ENCODE measurements around the gene KIF6.

The KIF6 gene

GRCh38 chr6:39320363-39320984 lies 404.7 kb downstream of the KIF6 start:
- H3K79me2 ChIP-seq (ENCODE audit: low read length): no peaks in the 10 kb centered on the region
- H3K9ac ChIP-seq (ENCODE audit: low read length): no peak overlapping the region
- H3K9me2 ChIP-seq (replicated peaks; ENCODE audit: insufficient read depth, low read length): no peaks in the 10 kb centered on the region
- H4K20me1 ChIP-seq (ENCODE audit: insufficient read depth, low read length): no peaks in the 10 kb centered on the region
- H3K27ac ChIP-seq (ENCODE audit: low read length): no peak overlapping the region
- no peak overlapping the region for H3K4me3 ChIP-seq (ENCODE audit: low read length)
- no peaks in the 10 kb centered on the region for H3K36me3 ChIP-seq (replicated peaks; ENCODE audit: insufficient read depth, low read length)
- no peaks in the 10 kb centered on the region for H3K27me3 ChIP-seq (replicated peaks; ENCODE audit: insufficient read depth, low read length)
- H3K4me2 ChIP-seq (ENCODE audit: low read depth, low read length): no peak overlapping the region
- H3K4me1 ChIP-seq (ENCODE audit: low read length): no peaks in the 10 kb centered on the region
- no peaks in the 10 kb centered on the region for H3K9me3 ChIP-seq (replicated peaks; ENCODE audit: insufficient read depth, low read length)
- H3F3A ChIP-seq (ENCODE audit: insufficient read depth, low read length): no peaks in the 10 kb centered on the region
- TF ChIP-seq EZH2phosphoT487 (IDR thresholded peaks at IDR 0.05; ENCODE audit: low read length) (no peak), EZH2 (optimal IDR thresholded peaks at IDR 0.05; ENCODE audit: low read depth, low read length) (no peak)
- TF ChIP-seq, protein P1, sequence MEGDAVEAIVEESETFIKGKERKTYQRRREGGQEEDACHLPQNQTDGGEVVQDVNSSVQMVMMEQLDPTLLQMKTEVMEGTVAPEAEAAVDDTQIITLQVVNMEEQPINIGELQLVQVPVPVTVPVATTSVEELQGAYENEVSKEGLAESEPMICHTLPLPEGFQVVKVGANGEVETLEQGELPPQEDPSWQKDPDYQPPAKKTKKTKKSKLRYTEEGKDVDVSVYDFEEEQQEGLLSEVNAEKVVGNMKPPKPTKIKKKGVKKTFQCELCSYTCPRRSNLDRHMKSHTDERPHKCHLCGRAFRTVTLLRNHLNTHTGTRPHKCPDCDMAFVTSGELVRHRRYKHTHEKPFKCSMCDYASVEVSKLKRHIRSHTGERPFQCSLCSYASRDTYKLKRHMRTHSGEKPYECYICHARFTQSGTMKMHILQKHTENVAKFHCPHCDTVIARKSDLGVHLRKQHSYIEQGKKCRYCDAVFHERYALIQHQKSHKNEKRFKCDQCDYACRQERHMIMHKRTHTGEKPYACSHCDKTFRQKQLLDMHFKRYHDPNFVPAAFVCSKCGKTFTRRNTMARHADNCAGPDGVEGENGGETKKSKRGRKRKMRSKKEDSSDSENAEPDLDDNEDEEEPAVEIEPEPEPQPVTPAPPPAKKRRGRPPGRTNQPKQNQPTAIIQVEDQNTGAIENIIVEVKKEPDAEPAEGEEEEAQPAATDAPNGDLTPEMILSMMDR (IDR thresholded peaks at IDR 0.05; ENCODE audit: low read length): no peak
- DNase-seq: no peak
- H2AFZ ChIP-seq (ENCODE audit: low read length): no peak overlapping the region

DNA sequence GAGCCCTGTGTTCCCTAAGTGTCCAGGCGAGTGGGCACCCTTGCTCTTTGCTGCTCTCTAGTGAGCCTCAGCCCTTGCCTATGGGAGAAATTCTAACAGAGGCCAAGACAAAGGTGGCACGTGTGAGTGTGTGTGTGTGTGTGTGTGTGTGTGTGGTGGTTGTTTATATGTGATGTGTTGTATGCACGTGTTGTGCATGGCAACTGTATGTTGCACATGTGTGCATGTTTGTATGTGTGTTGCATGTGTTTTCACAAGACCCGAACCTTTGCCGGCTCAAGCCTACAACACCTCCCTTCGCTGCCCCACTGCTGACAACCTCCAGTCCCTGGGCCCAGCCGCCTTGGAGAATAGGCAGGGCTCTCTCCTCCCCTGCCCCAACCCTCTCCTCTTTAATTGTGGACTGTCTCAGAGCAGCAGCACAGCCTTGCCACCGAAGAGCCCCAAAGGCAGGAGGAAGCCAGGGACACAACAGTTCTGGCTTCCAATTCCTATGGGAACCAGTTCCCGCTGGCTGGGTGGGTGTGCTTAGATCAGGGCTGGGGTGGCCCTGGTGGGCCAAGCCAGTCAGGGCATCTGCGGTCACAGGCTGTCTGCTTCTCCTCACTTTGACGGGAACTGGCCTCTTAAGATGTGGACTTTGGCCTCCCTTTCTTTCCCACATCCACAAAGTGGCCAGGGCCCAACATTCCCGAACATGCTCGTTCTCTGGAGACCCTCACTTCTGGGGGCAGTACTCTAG lies 405.4 kb downstream of the KIF6 start:
- Histone ChIP-seq H3K79me2 (ENCODE audit: low read length) (no peaks in the 10 kb centered on the region), H3K27ac (ENCODE audit: low read length) (no peak overlapping the region), H3K4me2 (ENCODE audit: low read depth, low read length) (no peak overlapping the region), H3K4me3 (ENCODE audit: low read length) (no peak overlapping the region), H3K27me3 (replicated peaks; ENCODE audit: insufficient read depth, low read length) (peaks cover 4% of the 10 kb centered on the region; the same call in 1 of the 2 replicates), H3K36me3 (replicated peaks; ENCODE audit: insufficient read depth, low read length) (no peaks in the 10 kb centered on the region), H4K20me1 (ENCODE audit: insufficient read depth, low read length) (no peaks in the 10 kb centered on the region), H3K9ac (ENCODE audit: low read length) (no peak overlapping the region), H3K4me1 (ENCODE audit: low read length) (no peaks in the 10 kb centered on the region), H3F3A (ENCODE audit: insufficient read depth, low read length) (no peaks in the 10 kb centered on the region), H2AFZ (ENCODE audit: low read length) (no peak overlapping the region), H3K9me2 (replicated peaks; ENCODE audit: insufficient read depth, low read length) (no peaks in the 10 kb centered on the region), H3K9me3 (replicated peaks; ENCODE audit: insufficient read depth, low read length) (no peaks in the 10 kb centered on the region)
- no peak for DNase-seq
- no peak for TF ChIP-seq EZH2phosphoT487 (IDR thresholded peaks at IDR 0.05; ENCODE audit: low read length)
- TF ChIP-seq, protein P1 (IDR thresholded peaks at IDR 0.05; ENCODE audit: low read length): no peak
- no peak for TF ChIP-seq EZH2 (optimal IDR thresholded peaks at IDR 0.05; ENCODE audit: low read depth, low read length)

DNA sequence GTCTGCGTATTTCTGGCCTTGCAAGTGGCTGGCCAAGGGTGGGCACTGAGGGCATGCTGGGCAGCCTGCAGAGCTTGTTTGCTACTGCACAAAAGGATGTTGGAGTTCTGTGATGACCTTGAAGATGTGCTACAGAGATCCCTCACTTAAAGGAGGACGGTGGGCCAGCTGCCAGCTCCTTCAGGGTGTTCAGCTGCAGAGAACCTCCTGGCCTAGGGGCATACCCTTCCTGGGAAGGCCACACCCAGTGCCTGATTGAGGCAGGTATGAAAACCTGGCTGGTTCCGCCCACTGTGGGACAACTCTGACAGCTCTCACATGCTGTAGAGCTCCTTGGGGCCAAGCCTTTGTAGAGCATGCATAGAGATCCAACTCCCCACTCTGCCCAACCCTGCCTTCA lies 408.0 kb downstream of the KIF6 start:
- Histone ChIP-seq H3K36me3 (replicated peaks; ENCODE audit: insufficient read depth, low read length) (no peaks in the 10 kb centered on the region), H3K27me3 (replicated peaks; ENCODE audit: insufficient read depth, low read length) (peaks cover 29% of the 10 kb centered on the region)

More for the DNA sequence above, 408.0 kb downstream of the KIF6 start:
- H3K4me3 ChIP-seq (ENCODE audit: low read length): no peak overlapping the region
- H3K27ac ChIP-seq (ENCODE audit: low read length): no peak overlapping the region
- no peaks in the 10 kb centered on the region for H3K9me3 ChIP-seq (replicated peaks; ENCODE audit: insufficient read depth, low read length)
- H2AFZ ChIP-seq (ENCODE audit: low read length): no peak overlapping the region
- no peaks in the 10 kb centered on the region for H4K20me1 ChIP-seq (ENCODE audit: insufficient read depth, low read length)
- H3K79me2 ChIP-seq (ENCODE audit: low read length): no peaks in the 10 kb centered on the region
- no peak overlapping the region for H3K9ac ChIP-seq (ENCODE audit: low read length)
- no peaks in the 10 kb centered on the region for H3K4me1 ChIP-seq (ENCODE audit: low read length)
- H3F3A ChIP-seq (ENCODE audit: insufficient read depth, low read length): no peaks in the 10 kb centered on the region
- H3K9me2 ChIP-seq (replicated peaks; ENCODE audit: insufficient read depth, low read length): no peaks in the 10 kb centered on the region
- no peak overlapping the region for H3K4me2 ChIP-seq (ENCODE audit: low read depth, low read length)
- no peak for DNase-seq
- TF ChIP-seq EZH2phosphoT487 (IDR thresholded peaks at IDR 0.05; ENCODE audit: low read length) (no peak), EZH2 (optimal IDR thresholded peaks at IDR 0.05; ENCODE audit: low read depth, low read length) (no peak)
- TF ChIP-seq, protein P1 (IDR thresholded peaks at IDR 0.05; ENCODE audit: low read length): no peak
